Motor neuron (in vitro differentiated cells): ENCODE data around the gene SIK3. TPM values are rescaled to one million over a fixed set of nuclear protein-coding genes. Genes with fewer than 3 reads are reported as not detected.

ENCODE experiments used
- ATAC-seq, 8 experiments: fragments of 200-7000 bp; cut with Tn5 transposase; replicated peaks in 6 of 8; 2 replicates each; pipeline ENCODE4 v1.8.0; 2021; ENCODE audit warnings: mild to moderate bottlenecking in 8 of 8, moderate library complexity in 8 of 8
- H3K27ac ChIP-seq, 2 donors: fragments of 250-450 bp; sonication (Bioruptor Pico); 2 replicates each; pipeline ENCODE4 v1.9.0; 2021; ENCODE audit warnings: antibody characterized with exemption in 2 of 2, mild to moderate bottlenecking in 2 of 2, moderate library complexity in 1 of 2
- H3K4me1 ChIP-seq, 2 donors: fragments of 250-450 bp; sonication (Bioruptor Pico); replicated peaks in 1 of 2; 2 replicates each; pipeline ENCODE4 v1.6.1; 2021; ENCODE audit warnings: antibody characterized with exemption in 2 of 2, mild to moderate bottlenecking in 2 of 2, moderate library complexity in 1 of 2
- H3K4me3 ChIP-seq, 5 donors: fragments of 250-450 bp; sonication (Bioruptor Pico); 2 replicates each; pipeline ENCODE4 v1.9.0; 2021; ENCODE audit warnings: antibody characterized with exemption in 5 of 5, mild to moderate bottlenecking in 5 of 5, moderate library complexity in 4 of 5
- WGBS, 10 experiments: fragments of 450-650 bp; shearing (Covaris generic); methylation state at CpG; one replicate each; pipeline ENCODE4 v1.0.0; 2022; 5-methylcytosine and 5-hydroxymethylcytosine counted together
- in situ Hi-C, 9 experiments: fragments of 400-800 bp; cut with MboI; loops; one replicate each; pipeline ENCODE4 v1.15.0; 2021; ENCODE audit warnings: low sequenced_read_pairs in 9 of 9, low pct_unique_long_range_greater_than_20kb in 2 of 9; ENCODE audit not compliant: unreplicated experiment in 9 of 9
- total RNA-seq, 8 experiments: library from RNA; unstranded; fragments of 300-600 nt; gene quantifications; 2 replicates each; pipeline versions ENCODE4 v1.2.3 to v1.2.4, GENCODE V29; 2022

The SIK3 gene
- total RNA-seq, 8 experiments from 2014 or later: 12.7 to 34.3 (median 16.5) TPM

DNA sequence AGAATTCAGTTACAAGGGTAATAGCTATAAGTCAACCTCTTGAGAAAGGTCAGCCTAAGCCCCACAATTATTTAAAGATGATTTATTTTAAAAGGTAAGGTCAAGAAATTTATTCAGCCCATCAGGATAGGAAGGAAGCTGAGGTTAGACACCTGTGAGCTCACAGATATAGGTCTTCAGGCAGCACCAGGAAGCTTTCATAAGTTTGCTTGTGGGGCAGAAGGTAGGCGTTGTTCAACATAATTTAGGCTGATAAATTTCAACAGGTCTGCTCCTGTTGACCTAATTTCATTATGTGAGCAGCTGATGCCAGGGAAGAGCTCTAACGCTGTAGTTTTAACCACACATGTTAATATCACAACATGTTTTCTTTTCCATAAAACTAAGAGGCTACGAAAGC, 142.7 kb downstream of the SIK3 start:
- ATAC-seq: no peak

DNA sequence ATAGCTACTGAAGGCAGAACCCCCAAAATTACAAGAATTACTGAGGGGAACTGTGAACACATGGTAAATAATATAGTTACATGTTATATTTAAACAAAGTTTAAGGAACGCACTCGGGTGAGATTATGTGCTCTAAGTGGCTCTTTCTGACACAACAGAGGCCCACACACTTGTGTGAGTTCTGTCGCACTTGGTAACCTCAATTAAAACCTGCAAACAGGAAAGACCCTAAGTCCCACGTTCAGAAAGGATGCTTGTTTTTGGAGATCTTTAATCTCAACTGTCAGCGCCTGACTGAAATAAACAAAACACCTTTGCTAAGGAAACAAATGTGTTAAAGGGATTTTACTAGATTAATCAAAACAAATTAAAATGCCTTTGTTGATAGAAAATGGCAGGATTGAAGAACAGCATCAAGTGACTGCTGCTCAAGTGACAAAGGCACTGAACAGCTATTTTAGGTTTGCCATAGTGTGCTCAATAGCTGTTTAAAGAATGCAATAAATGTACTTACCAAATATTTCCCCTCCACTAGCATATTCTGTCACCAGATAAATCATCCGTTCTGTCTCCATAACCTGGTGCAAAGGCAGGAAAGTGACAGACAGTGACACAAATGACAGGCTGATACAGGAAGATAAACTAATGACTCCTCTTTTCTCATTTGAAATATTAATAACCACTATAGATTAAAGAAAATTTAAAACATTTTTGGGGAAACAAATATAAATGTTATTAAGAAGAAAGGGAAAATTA, 144.5 kb downstream of the SIK3 start:
- Histone ChIP-seq H3K4me1 (no peaks in the 10 kb centered on the region), H3K27ac (no peak overlapping the region), H3K4me3 (no peak overlapping the region)
- ATAC-seq: no peak
- in situ Hi-C loops: no loop called here
- 73 to 100% (median 91%) methylated on average over 1 to 6 of the region's 6 CpGs for WGBS, 10 experiments

More for the DNA sequence above, 142.7 kb downstream of the SIK3 start:
- 69 to 100% (median 93%) methylated on average over 1 to 3 of the region's 3 CpGs; no CpG with 5 or more reads in 1 of the 10 experiments for WGBS, 10 experiments
- Histone ChIP-seq H3K4me1 (no peaks in the 10 kb centered on the region), H3K4me3 (no peak overlapping the region), H3K27ac (no peak overlapping the region)
- in situ Hi-C loops: no loop called here

DNA sequence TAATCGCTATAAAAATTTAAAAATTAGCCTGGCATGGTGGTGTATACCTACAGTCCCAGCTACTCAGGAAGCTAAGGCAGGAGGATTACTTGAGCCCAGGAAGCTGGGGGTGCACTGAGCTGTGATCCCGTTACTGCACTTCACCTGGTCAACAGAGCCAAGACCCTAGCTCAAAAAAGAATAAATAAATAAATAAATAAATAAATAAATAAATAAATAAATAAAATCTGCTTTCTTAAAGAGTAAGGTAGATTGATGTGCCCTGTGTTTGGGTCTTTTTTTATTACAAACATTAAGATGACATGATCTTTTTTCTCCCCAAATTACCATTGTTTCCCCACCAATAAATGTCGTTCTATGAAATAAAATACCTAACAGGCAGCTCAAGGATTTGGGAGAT, 146.5 kb downstream of the SIK3 start:
- Histone ChIP-seq H3K4me1 (no peaks in the 10 kb centered on the region), H3K4me3 (no peak overlapping the region), H3K27ac (no peak overlapping the region)
- WGBS, 10 experiments: 94 to 100% (median 100%) methylated on average over 1 to 3 of the region's 3 CpGs; no CpG with 5 or more reads in 3 of the 10 experiments
- in situ Hi-C loops: no loop called here
- ATAC-seq: no peak

DNA sequence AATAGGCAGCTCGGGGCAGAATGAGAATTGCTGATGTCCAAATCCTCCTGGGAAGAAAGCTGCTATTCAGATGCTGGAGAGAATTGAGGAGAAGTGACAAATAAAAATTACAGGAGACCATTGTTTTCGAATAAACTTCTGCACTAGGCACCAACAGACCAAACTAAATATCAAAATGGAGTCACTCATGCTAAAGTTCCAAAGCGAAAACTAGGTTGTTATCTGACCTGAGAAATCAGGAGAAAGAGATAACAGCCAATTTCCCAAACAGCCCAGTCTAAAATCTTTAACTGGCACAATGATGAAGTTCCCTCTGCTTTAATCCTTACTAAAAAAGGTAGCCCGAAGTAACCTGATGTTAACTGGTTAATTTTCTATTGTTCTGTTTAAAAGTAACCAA, 148.0 kb downstream of the SIK3 start:
- Histone ChIP-seq H3K4me3 (no peak overlapping the region), H3K4me1 (no peaks in the 10 kb centered on the region), H3K27ac (no peak overlapping the region)
- no peak for ATAC-seq
- in situ Hi-C loops: no loop called here
- WGBS, 10 experiments: 82 to 100% (median 98%) methylated on average over 1 to 4 of the region's 4 CpGs; no CpG with 5 or more reads in 1 of the 10 experiments

DNA sequence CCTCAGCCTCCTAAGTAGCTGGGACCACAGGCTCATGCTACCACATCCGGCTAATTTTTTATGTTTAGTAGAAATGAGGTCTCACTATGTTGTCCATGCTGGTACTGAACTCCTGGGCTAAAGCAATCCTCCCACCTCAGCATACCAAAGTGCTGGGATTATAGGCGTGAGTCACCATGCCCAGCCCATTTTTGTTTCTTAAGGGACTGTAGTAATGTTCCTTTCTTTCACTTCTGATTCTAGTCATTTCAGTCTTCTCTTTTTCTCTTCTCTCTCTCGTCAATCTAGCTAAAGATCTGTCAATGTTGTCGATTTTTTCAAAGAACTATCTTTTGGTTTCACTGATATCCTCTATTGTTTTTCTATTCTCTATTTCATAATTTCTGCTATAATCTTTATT, 149.8 kb downstream of the SIK3 start:
- ATAC-seq: peak in 2 of 8 experiments; percentile 84 to 85
- no peak overlapping the region for H3K4me3 ChIP-seq
- no peak overlapping the region for H3K27ac ChIP-seq
- H3K4me1 ChIP-seq: no peaks in the 10 kb centered on the region
- in situ Hi-C loops: no loop called here
- 46 to 100% (median 92%) methylated on average over 1 to 4 of the region's 4 CpGs for WGBS, 10 experiments

DNA sequence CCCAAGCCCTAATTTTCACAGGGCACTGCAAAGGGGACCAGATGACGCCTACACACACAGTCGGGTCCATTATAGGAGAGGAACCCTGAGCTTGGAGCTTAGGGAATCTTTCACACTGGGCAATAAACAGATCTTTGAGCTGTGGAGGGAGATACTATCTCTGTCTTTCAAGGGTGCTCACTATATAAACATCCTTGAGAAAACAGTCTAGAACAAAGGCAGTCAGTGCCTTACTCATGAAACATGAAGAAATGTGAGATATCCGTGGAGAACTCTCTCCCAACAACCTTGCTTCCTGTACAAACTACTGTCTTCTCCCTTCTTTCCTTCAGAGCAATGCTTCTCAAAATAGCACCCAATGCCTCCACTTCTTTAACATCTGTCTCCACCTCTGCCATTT, 151.8 kb downstream of the SIK3 start:
- no peak for ATAC-seq
- Histone ChIP-seq H3K4me3 (no peak overlapping the region), H3K4me1 (no peaks in the 10 kb centered on the region), H3K27ac (no peak overlapping the region)
- in situ Hi-C loops: no loop called here
- 85 to 100% (median 93%) methylated on average over 1 to 3 of the region's 3 CpGs; no CpG with 5 or more reads in 3 of the 10 experiments for WGBS, 10 experiments

DNA sequence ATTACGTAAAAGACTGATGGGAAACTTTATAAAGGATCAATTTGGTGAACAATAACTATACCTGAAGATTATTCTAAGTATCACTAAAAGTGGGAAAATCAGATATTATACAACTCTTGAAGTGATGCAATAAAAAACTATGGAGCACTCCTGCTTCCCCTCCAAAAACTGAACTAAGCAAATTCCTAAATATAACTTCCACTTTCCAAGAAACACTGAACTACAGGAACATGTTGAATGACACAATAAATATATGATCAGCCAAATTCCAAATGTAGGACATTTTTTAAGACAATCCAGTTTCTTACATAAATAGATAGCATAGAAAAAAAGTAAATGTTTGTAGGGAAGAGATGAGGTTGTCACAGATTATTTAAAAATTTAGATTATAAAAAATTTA, 158.7 kb downstream of the SIK3 start:
- Histone ChIP-seq H3K4me3 (no peak overlapping the region), H3K4me1 (no peaks in the 10 kb centered on the region), H3K27ac (no peak overlapping the region)
- in situ Hi-C loops: no loop called here
- ATAC-seq: no peak
- WGBS, 10 experiments: 86 to 100% (median 100%) methylated on average over 1 of the region's 1 CpG; no CpG with 5 or more reads in 1 of the 10 experiments

DNA sequence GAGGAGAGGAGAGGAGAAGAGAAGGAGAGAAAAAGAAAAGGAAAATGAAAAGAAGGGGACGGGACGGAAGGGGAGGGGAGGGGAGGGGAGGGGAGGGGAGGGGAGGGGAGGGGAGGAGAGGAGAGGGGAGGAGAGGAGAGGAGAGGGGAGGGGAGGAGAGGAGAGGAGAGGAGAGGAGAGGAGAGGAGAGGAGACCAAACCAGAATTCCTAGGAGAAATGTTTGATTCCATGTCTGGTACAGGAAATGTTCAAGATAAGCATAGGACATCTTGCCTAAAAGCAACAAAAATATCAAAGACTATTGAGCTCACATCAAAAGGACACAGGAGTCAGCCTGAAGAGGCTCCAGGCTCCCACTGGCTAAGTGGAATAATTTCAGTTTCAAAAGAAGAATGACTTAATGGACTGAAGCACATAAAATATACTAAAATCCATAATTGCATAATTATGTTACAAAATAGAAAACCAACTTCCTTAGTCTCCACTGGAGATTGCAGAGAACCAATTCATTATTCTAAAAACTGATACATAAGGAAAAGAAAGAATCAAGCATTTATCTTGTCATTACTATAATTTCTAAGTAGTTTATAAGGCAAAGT, 159.7 kb downstream of the SIK3 start:
- in situ Hi-C loops: no loop called here
- no CpG with 5 or more reads among the region's 2 CpGs for WGBS, 10 experiments
- Histone ChIP-seq H3K4me1 (no peaks in the 10 kb centered on the region), H3K27ac (no peak overlapping the region), H3K4me3 (no peak overlapping the region)
- peak in 1 of 8 experiments; percentile 19 for ATAC-seq

DNA sequence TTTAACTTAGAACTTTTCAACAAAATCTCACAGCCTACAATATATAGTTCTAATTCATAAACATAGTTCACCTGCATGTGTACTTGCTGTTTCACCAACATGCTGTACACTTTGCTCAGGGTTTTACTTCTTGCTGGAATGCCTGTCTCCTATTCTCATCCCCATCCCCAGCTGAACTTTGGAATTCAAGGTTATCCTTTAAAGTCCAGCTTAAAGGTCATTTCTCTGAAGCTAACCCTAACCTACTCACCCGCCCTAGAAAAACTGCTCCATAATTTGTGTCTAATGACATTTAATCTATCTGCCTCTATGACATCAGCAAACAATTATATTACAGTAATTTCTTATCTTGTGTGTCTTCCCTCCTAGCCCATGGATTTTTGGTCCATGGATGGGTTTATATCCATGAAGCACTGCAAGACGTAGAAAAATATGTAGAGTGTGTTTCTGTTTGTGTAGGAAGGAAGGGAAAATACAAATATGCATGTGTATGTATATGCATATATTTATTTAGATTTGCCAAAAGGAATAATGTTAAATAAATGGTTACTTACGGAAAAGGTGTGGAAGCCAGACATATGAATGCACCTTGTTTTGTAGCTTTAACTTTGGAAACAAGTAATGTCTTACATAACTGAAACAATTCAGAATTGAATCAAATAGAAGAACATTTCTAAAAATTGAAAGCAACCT, 161.3 kb downstream of the SIK3 start:
- WGBS, 10 experiments: 32 to 100% (median 91%) methylated on average over 1 to 3 of the region's 3 CpGs
- ATAC-seq: peak in 1 of 8 experiments; percentile 84
- in situ Hi-C loops: no loop called here
- no peaks in the 10 kb centered on the region for H3K4me1 ChIP-seq
- no peak overlapping the region for H3K27ac ChIP-seq
- no peak overlapping the region for H3K4me3 ChIP-seq

DNA sequence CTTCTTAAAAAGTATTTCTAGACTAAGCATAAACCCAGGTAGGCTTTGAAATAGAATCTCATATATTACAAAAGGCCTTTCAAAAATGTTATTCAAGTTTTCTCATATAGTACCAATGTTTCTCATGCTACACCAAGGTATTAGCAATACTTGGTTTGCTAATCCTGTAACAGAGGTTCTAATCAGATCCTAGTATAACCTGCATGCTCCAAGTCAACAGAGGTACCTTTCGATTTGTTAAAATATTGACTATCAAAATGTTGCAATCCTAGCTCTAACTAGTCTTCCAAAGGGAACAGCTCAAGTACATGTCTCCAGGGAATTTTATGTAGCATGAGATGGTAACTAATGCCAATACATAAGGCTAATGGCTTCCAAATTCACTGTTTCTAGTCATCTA, 162.7 kb downstream of the SIK3 start:
- WGBS, 10 experiments: 67 to 100% (median 100%) methylated on average over 1 of the region's 1 CpG; no CpG with 5 or more reads in 2 of the 10 experiments
- in situ Hi-C loops: no loop called here
- peaks cover 0 to under 1% of the 10 kb centered on the region in 2 donors for H3K4me1 ChIP-seq
- no peak for ATAC-seq
- H3K27ac ChIP-seq: no peak overlapping the region
- no peak overlapping the region for H3K4me3 ChIP-seq

DNA sequence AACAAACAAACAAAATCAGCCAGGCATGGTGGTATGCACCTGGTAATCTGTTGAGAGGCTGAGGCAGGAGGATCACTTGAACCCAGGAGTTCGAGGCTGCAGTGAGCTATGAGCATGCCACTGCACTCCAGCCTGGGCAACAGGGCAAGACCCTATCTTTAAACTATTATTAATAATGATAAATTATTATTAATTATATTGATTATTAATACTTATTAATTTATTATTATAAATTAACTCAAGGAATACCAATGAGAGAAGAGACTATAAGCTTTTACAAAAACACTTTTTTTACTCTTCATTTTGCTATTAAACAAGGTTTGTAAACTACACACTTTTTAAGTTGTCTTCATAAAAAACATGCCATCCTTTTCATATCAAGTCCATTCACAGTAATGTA, 163.1 kb downstream of the SIK3 start:
- H3K4me1 ChIP-seq: peaks cover 0 to 5% of the 10 kb centered on the region in 2 donors
- no peak overlapping the region for H3K4me3 ChIP-seq
- 80 to 100% (median 100%) methylated on average over 1 of the region's 1 CpG; no CpG with 5 or more reads in 4 of the 10 experiments for WGBS, 10 experiments
- no peak for ATAC-seq
- H3K27ac ChIP-seq: no peak overlapping the region
- in situ Hi-C loops: no loop called here

DNA sequence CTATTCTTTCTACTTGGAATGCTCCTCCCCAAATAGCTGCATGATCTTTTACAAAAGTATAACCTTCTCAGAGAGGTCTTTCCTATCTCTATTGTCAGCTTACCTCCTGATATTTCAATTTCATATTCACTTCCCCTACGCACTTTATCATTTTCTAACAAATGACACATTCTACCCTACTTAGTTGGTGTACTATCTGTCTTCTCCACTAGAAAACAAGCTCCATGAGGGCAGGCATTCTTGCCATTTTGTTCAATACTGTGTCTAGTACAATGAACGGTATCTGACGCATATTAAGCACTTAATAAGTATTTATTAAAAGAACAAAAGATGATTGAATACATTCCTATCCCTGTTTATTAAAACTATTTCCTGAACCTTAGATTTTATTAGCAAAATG, 164.3 kb downstream of the SIK3 start:
- no peak for ATAC-seq
- Histone ChIP-seq H3K4me1 (peaks cover 0 to 7% of the 10 kb centered on the region in 2 donors), H3K4me3 (no peak overlapping the region), H3K27ac (no peak overlapping the region)
- in situ Hi-C loops: no loop called here
- WGBS, 10 experiments: 83 to 100% (median 100%) methylated on average over 1 to 3 of the region's 3 CpGs

DNA sequence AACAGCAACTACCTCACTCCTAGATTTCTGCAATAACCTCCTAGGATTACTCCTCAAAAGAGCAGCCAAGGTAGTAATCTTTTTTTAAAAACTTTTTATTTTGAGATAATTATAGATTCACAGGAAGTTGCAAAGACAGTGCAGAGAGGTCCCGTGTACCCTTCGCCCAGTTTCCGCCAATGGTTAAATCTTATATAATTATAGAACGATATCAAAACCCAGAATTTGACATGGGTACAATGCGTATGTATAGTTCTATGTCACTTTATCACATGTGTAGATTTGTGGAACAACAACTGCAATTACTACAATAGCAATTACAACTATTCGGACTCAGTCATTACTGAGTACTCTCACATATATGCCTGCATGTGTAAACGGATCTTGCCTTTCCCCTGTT, 166.0 kb downstream of the SIK3 start:
- Histone ChIP-seq H3K4me3 (no peak overlapping the region), H3K27ac (no peak overlapping the region), H3K4me1 (peaks cover 0 to 7% of the 10 kb centered on the region in 2 donors)
- in situ Hi-C loops: no loop called here
- 80 to 100% (median 93%) methylated on average over 3 to 7 of the region's 7 CpGs; no CpG with 5 or more reads in 1 of the 10 experiments for WGBS, 10 experiments
- ATAC-seq: no peak
